ENCODE results near the gene KLHL17.
"Not testable (repeated sequence)": the region's sequence is repeated elsewhere in the genome, so short reads cannot be mapped to it uniquely, and the experiment has no call there.

The KLHL17 gene

GRCh38 chr1:970242-970972 lies 10.0 kb downstream of the KLHL17 start:
- no peak for DNase-seq

DNA sequence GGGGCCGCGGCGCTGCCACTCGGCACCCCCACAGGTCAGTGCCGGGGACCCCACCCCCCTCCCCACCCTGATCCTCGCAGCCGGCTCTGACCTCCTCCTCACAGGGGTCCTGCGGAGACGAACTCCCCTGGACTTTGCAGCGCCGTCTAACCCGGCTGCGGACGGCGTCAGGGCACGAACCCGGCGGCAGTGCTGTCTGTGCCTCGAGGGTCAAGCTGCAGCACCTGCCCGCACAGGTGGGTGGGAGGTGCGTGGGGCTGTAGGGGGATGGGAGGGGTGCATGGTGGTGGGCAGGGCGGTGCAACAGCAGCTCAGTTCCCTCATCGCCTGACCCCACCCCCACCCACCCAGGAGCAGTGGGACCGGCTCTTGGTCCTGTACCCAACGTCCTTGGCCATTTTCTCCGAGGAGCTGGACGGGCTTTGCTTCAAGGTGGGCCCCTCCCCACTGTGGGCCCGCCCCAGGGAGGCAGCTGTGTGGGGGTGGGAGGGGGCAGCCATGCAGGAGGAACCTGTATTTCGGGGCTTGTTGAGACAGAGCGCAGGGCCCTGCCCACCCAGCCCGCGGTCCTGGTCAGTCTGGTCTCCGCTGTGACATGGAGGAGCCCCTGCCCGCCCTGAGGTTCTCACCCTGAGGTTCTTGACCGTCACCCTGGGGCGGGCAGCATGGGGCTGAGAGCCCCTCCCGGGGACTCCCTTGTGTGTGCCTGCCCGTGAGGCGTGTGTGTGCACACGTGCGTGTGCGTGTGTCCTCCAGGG lies 10.8 kb downstream of the KLHL17 start:
- no peak for DNase-seq

GRCh38 chr1:971751-972506 lies 11.5 kb downstream of the KLHL17 start:
- DNase-seq: no peak

- no peak for DNase-seq
These were observed 12.5 kb downstream of the KLHL17 start for GRCh38 chr1:972726-973458.

DNA sequence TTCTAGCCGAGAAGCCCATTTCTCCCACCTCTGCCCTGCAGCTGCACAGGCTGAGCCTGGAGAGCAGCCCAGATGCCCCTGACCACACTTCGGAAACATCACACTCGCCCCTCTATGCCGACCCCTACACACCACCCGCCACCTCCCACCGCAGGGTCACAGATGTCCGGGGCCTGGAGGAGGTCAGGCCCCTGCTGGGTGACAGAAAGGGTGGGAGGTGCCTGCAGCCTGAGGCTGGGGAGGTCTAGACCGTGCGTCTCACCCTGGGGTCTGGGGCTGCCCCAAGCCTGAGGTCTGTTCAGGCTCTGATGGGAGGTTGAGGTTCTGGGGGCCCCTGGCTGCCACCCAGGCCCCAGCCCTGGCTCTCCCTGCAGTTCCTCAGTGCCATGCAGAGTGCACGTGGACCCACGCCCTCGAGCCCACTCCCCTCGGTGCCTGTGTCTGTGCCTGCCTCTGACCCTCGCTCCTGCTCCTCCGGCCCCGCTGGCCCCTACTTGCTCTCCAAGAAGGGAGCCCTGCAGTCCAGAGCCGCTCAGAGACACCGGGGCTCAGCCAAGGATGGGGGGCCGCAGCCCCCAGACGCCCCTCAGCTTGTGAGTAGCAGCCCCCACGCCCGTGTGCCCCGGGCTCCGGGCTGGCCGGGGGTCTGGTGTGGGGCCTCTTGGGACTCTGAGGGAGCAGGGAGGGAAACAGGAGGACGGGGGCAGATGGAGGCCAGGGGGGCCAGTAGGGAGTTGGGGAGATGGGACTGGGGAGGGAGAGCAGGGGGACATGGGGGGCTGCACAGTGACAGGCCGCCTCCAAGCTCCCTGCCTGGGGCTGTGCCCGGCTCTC lies 13.3 kb downstream of the KLHL17 start:
- no peak for DNase-seq

DNA sequence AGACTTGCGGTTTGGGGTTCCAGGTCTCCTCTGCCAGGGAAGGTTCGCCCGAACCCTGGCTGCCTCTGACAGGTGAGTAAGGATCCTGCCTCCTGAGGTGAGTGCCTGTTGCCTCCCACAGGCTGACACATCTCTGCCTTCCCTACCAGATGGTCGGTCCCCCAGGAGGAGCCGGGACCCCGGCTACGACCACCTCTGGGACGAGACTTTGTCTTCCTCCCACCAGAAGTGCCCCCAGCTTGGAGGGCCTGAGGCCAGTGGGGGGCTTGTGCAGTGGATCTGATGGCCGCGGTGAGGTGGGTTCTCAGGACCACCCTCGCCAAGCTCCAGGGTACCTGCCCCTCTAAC lies 13.9 kb downstream of the KLHL17 start:
- no peak for DNase-seq

DNA sequence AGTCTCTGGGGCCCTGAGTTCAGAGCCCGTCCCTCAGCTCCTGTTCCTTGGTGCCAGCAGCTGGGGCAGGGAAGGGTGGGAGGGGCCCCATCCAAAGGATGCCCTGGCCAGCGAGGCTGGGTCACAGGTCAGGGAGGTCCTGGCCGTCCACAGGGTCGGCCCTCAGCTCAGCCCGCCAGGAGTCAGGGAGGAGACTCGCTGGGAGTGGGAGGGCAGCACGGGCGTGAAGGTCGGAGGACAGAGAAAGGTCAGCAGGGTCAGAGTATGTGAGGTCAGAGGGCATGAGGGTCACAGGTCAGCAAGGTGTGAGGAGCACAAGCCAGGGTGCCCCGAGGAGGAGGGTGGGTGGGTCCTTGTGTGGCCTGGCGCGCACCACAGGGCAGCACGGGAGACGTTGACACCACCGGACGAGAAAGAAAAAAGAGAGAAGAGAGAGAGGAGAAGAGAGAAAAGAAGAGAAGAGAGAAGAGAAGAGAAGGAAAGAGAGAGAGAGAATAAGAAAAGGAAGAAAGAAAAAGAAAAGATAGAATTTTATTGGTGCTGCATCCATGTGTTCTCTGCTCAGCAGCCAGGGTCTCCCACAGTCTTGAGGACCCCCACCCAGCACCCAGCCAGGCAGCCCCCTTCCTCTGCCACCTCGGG lies 14.4 kb downstream of the KLHL17 start:
- DNase-seq: no peak

GRCh38 chr1:975365-975764 lies 15.0 kb downstream of the KLHL17 start:
- DNase-seq: no peak

DNA sequence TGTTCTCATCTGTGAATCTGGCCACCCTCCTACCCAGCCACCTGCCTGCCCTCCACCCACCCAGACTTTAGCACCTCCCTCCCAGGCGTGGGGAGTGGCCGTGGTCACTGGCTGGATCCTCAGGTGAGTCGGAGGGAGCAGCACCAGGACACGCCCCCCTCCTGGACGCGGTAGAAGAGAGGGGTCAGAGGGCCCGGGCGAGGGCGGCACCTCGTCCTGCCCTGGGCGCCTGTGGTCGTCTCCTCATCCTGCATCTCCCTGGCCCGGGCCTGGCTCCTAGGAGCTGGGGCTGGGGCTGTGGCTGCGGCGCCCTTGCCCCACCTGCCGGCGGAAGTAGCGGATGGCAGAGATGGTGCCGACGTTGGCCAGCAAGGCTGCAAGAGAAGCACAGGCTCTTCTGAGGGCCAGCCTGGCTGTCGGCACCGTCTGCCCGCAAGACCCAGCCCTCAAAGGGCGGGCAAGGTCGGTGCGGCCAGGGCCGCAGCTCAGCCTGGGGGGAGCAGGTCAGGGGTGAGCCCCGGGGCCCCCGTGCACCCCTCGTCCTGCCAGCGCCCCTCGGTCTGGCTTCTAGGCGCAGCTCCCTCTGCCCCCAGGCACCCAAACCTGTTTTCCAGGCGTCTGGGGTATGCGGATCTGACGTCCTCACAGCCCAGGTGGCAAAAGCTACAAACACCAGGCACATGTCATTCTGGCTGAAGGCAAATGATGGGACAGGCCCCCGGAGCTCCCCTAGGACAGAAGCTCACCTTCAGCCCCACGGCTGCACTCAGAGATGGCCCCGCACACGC lies 15.7 kb downstream of the KLHL17 start:
- DNase-seq: peak; percentile 61

DNA sequence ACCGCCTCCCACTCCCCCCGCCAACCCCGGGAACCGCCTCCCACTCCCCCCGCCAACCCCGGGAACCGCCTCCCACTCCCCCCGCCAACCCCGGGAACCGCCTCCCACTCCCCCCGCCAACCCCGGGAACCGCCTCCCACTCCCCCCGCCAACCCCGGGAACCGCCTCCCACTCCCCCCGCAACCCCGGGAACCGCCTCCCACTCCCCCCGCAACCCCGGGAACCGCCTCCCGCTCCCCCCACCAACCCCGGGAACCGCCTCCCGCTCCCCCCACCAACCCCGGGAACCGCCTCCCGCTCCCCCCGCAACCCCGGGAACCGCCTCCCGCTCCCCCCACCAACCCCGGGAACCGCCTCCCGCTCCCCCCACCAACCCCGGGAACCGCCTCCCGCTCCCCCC lies 16.4 kb downstream of the KLHL17 start:
- not testable (repeated sequence) for DNase-seq

DNA sequence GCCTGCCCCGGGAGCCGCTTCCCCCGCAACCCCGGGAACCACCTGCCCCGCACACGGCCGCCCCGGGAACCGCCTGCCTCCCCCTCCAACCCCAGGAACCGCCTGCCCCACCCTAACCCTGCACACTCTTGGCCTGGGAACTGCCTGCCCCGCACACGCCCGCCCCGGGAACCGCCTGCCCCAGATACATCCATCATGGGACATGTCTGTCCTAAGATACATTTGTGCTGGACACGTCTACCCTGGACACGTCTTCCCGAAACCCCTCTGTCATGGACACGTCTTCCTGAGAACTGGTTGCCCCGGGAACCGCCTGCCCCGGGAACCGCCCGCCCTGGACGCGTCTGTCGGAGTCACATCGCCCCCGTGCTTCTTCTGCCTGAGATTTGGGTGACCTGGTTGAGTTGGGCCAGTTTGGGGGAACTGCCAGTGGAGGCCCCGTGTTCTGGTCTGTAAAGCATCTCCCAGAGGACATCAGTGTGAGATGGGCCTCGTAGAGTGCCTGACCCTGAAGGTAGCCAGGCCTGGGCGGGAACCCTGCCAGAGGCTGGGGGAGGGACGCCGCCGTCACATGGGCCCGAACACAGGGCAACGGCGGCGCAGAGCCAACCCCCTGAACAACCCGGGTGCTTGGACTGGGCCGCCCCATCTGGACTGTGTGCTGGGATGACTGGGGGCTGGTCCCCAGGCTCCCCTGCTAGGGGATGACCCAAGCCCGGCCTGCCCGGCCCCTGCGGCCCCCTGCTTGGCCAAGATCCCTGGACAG lies 17.9 kb downstream of the KLHL17 start:
- DNase-seq: no peak

- no peak for DNase-seq
These were observed 18.7 kb downstream of the KLHL17 start for GRCh38 chr1:978835-979743.

GRCh38 chr1:979744-980072 lies 19.3 kb downstream of the KLHL17 start:
- no peak for DNase-seq

DNA sequence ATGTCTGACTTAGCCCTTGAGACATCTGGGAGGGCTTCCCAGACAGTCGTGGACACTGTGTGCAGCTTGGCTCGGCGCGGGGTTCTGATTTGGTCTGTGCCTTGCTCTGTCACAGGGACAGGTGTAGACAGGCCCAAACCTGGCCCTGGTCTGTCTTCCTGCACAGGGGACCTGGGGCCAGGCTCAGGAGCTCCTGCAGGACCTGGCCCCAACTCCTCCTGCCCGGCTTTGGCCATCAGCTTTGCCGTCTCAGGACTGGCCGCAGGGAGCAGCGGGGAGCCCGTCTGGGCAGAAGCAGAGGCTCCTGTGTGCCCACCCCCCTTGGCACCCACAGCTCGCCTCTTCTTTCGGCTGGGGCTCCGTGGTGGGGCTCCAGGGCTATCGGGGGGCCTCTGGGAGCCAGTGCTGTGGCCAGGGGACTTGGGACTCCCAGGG lies 19.8 kb downstream of the KLHL17 start:
- no peak for DNase-seq

DNA sequence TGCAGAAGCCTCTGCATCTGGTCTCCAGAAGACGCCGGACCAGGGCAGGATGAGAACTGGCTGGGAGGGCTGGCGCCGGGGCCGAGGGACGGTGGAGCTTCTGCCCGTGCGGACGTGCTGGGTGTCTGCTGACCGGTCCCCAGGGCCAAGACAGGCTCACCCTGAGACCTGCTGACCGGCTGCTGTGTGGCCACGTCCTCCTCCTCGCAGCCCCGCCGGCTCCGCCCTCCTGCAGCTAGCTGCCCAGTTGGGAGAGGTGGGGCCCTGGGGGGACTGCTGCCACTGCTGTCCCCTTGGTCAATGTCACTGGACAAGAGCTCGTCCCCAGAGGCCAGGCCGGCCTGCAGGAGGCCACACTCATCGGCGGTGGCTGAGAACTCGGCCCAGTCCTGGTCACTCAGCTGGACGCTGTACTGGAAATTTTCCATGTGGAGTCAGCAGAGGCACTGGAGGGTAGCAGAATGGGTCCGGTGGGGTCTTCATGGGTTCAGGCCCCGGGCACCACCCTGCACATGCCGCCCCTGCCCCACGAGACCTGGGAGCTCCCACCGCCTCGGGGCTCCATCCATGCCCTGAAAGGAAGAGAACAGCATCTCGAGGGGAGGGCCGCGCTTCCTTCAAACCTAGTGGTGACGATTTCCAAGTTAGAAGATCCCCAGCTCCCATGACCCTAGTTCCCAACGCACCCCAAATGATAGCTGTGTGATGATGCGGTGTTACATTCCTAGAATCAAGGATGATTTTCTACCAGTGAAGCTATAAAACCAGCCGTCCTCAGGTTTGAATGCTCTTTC lies 20.4 kb downstream of the KLHL17 start:
- no peak for DNase-seq

- DNase-seq: no peak
These were observed 21.1 kb downstream of the KLHL17 start for GRCh38 chr1:981491-981954.

- DNase-seq: no peak
These were observed 21.7 kb downstream of the KLHL17 start, which contains the start of gene PERM1 for GRCh38 chr1:981955-982558. Gene PERM1, minus strand, starts transcription at chr1:982093. Its CDS starts 1,064 bp downstream, at chr1:981029.

Data from activated CD4-positive, alpha-beta T cell treated with anti-CD3 and anti-CD28 coated beads for 1 hour (primary cell).